ENCODE results near the gene PLSCR5.

- TF ChIP-seq CTCF (conservative IDR thresholded peaks at IDR 0.05) (peak; percentile 67), EZH2 (IDR thresholded peaks at IDR 0.05; ENCODE audit: low read depth) (no peak)
Measured at GRCh38 chr3:146577662-146578061, 27.5 kb downstream of the PLSCR5 start.
